GM21717 (cell line): ENCODE measurements around the gene IFRD2.
"Not testable (repeated sequence)": the region's sequence is repeated elsewhere in the genome, so short reads cannot be mapped to it uniquely, and the experiment has no call there.

Experiments
- ATAC-seq: cut with Tn5 transposase; IDR thresholded peaks from one replicate; pipeline ENCODE4 v1.9.1; 2021; ENCODE audit warnings: mild to moderate bottlenecking, moderate library complexity; ENCODE audit not compliant: unreplicated experiment

IFRD2 gene

GRCh38 chr3:50286322-50287227 is 5.7 kb downstream of the IFRD2 start:
- no peak for ATAC-seq

GRCh38 chr3:50284121-50284520 is 8.1 kb downstream of the IFRD2 start:
- not testable (repeated sequence) for ATAC-seq

- no peak for ATAC-seq
Observed at GRCh38 chr3:50279255-50280016, 12.8 kb downstream of the IFRD2 start.

GRCh38 chr3:50278880-50279224 is 13.4 kb downstream of the IFRD2 start, which contains the start of gene LSMEM2:
LSMEM2 (plus strand) TSS chr3:50279087; CDS start chr3:50279114, 27 bp downstream.
- ATAC-seq = no peak

GRCh38 chr3:50278123-50278879 is 13.9 kb downstream of the IFRD2 start:
- ATAC-seq = no peak

- no peak for ATAC-seq
Observed at GRCh38 chr3:50276762-50277101, 15.5 kb downstream of the IFRD2 start.

GRCh38 chr3:50275996-50276761 is 16.1 kb downstream of the IFRD2 start:
- ATAC-seq = no peak

GRCh38 chr3:50275141-50275995 is 16.9 kb downstream of the IFRD2 start:
- no peak for ATAC-seq

- no peak for ATAC-seq
Observed at GRCh38 chr3:50274371-50275104, 17.7 kb downstream of the IFRD2 start.

GRCh38 chr3:50273689-50274065 is 18.6 kb downstream of the IFRD2 start:
- ATAC-seq = no peak

- peak; percentile 79 for ATAC-seq
Observed at GRCh38 chr3:50272911-50273688, 19.1 kb downstream of the IFRD2 start.

- ATAC-seq = not testable (repeated sequence)
Observed at GRCh38 chr3:50272538-50272910, 19.7 kb downstream of the IFRD2 start.

- ATAC-seq = no peak
Observed at GRCh38 chr3:50271314-50271936, 20.8 kb downstream of the IFRD2 start.

- no peak for ATAC-seq
Observed at GRCh38 chr3:50270422-50271224, 21.6 kb downstream of the IFRD2 start.

- ATAC-seq = no peak
Observed at GRCh38 chr3:50269977-50270413, 22.2 kb downstream of the IFRD2 start.

GRCh38 chr3:50269460-50269859 is 22.8 kb downstream of the IFRD2 start:
- ATAC-seq = no peak
